GM08714 (cell line): ENCODE measurements around the gene SLF2.

Experiments used
- H3K4me3 ChIP-seq: fragments of 200-500 bp; sonication (Bioruptor generic); 2 replicates; pipeline ENCODE4 v1.5.1; 2014; ENCODE audit warnings: mild to moderate bottlenecking, low read length, inconsistent platforms
- ZNF274 ChIP-seq: IDR thresholded peaks from 2 replicates; pipeline ENCODE4 v1.6.1; 2012; ENCODE audit warnings: mild to moderate bottlenecking, low read depth, low read length

Gene SLF2

DNA sequence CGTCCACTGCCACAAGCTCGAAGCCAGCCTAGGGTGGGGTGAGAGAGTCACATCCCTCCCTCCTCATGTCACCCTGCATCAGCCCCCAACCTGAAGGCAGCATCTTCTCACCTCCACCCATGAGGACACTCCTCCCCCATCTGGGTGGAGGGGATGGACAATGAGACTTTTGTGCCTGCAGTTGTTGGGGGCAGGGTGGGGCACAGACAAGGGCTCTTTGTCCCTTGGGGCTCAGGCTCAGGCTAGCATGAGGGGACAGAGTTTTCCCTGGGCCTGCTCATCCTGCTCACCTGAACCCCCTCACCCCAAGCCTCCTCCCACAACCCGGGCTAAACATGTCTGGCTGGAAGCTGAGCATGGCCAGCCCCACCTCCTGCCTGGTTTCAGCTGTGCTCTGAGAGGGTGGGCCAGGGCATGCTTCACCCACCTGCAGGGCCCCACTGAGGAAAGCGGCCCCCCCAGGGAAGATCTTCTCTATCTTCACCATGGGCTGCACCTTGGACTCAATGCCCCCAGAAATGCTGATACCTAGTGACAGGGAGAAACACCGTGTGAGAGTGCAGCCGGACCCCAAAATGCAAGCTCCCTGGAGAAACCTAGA, 96.2 kb downstream of the SLF2 start:
- H3K4me3 ChIP-seq: no peak overlapping the region
- no peak for TF ChIP-seq ZNF274

DNA sequence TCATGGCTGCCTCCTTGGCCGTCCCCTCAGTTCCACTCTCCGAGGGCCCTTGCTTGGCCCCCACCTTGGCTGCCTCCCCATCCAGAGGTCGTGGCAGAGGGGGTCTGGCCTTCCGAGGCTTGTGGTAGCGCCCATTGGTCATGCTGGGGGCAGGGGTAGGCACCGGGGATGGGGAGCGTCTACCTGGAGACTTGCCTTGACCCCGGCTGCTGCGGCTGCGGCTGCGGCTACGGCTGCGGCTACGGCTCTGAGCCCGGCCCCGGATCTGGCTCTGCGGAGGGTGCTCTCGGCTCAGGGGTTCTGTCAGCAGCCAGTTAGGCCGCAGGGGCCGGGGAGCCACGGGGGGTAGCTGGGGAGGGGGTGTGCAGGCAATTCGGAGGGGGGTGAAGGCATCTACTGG, 97.6 kb downstream of the SLF2 start:
- no peak for TF ChIP-seq ZNF274
- H3K4me3 ChIP-seq: no peak overlapping the region

DNA sequence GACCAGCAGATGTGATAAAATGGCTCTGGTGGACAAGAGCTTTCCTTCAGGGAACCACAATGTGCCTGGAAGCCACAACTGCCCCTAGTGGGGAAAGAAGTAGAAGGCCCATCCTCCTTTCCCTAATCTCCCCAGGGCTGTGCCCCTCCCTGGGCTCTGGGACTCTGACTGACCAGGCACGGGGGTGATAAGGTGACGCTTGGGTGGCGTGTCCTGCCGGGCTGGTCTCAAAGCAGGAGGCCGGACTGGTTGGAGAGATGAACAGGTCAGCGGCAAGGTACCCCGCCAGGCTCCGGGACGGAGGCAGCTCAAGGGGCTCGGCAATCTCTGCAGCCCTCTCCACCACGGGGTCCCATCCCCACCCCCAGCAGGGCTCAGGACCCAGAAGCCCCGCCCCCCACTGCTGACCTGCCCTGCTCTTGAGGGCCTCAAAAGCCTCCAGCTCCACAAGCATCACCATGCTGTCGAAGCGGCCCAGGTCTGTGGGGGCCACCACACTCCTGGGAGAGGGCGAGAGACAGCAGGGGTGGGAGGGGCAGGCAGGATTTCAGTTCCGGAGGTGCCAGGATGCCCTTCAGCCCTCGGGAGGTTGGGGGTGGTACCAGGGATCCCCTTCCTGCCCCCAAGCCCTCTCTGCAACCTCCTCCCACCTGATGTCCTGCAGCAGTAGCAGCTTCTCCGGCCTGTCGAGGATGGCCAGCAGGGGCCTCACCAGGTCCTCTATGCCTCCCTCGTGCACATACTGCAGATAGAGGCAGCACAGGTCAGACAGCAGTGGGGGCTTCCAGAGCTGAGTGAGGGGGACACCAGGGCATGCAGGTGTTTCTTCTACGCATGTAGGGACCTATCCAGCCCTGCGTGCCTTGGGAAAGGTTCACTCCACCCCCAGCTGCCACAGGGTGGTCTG, 99.0 kb downstream of the SLF2 start:
- H3K4me3 ChIP-seq: no peak overlapping the region
- TF ChIP-seq ZNF274: no peak

DNA sequence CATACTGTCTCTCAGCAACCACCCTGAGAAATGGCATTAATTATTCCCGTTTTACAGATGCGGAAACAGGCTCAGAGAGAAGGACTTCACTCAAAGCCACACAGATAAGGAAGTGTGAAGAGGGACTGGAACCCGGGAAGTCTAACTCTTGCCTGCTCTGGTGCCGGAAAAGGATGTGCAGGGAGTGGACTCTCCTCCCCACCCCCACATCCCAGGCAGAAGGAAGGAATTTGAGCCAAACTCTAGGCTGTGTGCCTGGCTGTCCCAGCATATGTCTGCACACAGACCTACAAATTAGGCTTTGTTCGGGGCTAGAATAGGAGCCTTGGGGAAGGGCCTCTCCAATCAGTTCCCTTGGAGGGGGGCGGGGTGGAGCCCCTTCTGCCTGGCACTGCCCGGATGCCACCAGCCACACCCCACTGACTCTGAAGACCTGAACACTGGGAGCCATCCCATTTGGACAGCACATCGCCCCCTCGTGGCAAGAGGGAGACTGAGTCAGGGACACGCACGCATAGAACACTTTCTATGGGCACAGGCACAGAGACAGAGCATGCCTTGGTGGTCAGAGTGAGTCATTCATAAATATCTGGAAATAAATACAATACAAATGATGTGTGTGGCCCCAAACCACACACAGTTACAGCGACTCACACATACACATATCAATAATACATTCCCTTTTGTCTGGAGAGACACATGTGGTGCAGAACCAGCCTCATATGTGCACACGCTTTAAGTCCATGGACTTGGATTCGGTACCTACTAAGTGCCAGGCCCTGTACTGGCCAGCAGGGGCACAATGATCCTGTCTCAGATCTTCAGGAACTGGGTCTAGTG, 100.0 kb downstream of the SLF2 start:
- H3K4me3 ChIP-seq: no peak overlapping the region
- TF ChIP-seq ZNF274: no peak

DNA sequence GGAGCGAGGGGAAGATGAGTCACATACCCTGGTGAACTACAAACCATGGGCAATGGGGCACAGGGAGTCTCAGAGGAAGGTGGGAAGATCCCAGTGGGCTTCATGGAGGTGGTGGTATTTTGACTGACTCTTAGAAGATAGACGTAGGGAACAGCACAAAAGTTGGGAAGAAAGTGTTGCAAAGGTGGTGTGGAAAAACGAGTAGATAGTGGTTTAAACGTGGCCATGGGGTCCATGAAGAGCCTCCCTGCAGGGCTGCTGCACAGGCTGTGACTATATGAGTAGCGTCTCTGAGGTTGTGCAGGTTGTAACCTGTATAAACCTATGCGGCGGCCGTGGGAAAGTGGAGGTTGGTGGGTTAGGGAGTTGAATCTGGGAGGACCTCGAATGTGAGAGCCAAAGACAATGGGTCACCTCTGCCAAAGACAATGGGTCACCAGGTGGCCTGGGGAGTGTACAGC, 100.6 kb downstream of the SLF2 start:
- H3K4me3 ChIP-seq: no peak overlapping the region

DNA sequence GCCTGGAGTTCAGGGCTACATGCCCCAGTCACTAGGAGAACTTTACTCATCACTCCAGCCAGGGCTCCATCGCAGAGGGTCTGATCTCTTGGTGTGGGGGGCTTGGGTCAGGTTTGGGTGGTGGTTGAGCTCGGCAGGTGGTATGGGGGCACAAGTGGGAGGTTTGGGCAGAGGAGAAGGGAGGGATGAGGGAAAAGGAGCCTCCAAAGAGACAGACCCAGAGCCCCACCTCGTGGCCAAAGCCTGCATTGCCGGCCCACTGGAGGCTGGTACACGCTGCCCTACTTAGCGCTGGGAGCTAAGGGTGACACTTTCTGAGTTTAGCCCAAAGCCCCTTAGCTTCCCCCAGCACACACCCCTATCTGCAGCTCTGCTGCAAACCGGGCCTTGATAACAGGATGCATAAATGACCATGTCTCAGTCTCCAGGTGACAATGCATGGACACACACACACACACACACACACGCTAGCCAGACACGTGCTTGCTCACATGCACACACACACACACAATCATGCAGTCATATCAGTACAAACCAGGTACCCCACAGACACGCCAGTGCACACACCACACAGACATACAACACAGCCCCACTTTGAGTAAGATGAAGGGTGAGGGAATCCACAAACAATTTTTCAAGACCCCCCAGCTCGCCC, 101.6 kb downstream of the SLF2 start:
- no peak overlapping the region for H3K4me3 ChIP-seq
- TF ChIP-seq ZNF274: no peak

More for the DNA sequence above, 100.6 kb downstream of the SLF2 start:
- TF ChIP-seq ZNF274: no peak
